GM21526 (cell line): Measurements from ENCODE around the gene GPATCH8.
"Not testable (repeated sequence)": the region's sequence is repeated elsewhere in the genome, so short reads cannot be mapped to it uniquely, and the experiment has no call there.

Source experiments
- ATAC-seq: cut with Tn5 transposase; IDR thresholded peaks from one replicate; pipeline ENCODE4 v1.9.1; 2021; ENCODE audit warnings: moderate library complexity; ENCODE audit not compliant: unreplicated experiment, low FRiP score

The GPATCH8 gene

DNA sequence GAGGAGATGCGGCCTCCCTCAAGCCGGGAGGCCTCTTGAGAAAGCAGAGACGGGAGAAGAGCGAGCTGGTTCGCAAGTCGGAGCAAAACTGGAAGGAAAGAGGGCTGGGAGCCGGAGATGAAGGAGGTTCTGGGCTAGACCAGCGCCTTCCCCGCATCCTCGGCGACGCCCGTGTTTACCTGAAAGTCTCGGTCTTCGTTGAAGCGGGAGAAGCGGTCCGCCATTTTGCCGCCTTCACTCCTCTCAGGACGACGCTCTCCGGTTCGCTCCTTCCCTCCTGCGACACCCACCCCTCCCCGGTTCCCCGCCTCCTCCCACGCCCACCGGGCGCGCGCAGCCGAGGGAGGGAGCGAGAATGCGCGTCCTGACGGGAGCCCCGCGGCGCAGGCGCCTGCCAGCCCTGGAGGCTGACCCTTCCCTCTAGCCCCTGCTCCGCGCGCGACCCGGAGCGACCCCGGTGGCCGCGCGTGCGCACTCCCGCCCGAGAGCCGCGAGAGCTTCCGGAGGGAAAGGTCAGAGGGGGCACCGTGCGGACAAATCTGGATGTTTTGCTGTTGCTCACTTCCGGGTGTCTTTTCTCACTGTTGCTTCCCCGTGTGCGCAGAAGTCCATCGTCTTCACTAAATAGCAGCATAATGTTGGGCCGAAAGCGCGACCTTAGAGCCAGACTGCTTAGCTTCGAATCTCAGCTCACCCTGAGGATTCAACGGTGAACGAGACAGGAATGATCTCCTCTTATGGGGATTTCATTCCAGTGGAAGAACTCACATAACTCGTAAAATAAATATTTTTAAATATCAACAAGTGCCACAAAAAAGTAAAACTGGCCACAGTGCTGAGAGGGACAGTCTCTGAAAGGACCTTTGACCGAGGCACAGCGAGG lies at the start of gene GPATCH8:
Gene GPATCH8 (minus strand): TSS at position 260 of the 883 bp plus-strand sequence. CDS start 36 bp downstream, at position 224.
- ATAC-seq = peak; percentile 77

DNA sequence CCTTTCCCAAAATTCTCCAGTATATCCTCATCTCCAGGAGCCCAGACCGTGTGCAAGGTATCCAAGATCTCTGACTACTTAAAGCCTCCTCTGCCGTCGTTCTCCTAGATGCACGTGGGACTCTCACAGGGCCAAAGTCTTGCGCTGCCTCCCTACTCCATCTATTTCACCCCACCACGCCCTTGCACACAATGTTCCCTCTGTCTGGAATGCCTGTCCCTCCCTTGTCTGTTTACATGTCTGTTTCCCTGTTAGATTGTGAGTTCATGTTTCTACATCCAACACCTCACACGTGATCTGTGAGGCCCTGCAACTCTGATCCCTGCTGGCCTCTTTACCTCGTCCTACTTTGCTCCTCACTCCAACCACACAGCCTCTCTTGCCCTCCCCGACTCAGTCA lies 49.2 kb upstream of the GPATCH8 start:
- ATAC-seq = no peak

DNA sequence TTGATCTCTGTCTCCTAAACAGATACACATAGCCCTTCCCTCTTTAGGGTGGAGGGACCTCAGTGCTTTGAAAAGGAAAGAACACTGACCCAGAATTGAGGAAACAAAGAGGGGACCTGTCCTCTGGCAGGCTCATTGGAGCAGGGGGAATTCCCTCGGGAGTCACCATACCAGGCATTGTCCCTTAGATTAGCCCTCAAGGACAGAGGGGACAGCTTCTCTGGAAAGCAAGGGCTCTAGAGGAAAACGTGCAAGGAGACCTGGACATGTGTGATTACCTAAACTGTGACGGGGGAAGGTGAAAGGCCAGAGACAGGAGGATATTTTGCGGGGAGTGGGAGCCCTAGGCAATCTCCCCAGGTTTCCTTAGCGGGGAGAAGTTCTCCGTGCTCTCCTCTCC lies 46.5 kb upstream of the GPATCH8 start:
- no peak for ATAC-seq

DNA sequence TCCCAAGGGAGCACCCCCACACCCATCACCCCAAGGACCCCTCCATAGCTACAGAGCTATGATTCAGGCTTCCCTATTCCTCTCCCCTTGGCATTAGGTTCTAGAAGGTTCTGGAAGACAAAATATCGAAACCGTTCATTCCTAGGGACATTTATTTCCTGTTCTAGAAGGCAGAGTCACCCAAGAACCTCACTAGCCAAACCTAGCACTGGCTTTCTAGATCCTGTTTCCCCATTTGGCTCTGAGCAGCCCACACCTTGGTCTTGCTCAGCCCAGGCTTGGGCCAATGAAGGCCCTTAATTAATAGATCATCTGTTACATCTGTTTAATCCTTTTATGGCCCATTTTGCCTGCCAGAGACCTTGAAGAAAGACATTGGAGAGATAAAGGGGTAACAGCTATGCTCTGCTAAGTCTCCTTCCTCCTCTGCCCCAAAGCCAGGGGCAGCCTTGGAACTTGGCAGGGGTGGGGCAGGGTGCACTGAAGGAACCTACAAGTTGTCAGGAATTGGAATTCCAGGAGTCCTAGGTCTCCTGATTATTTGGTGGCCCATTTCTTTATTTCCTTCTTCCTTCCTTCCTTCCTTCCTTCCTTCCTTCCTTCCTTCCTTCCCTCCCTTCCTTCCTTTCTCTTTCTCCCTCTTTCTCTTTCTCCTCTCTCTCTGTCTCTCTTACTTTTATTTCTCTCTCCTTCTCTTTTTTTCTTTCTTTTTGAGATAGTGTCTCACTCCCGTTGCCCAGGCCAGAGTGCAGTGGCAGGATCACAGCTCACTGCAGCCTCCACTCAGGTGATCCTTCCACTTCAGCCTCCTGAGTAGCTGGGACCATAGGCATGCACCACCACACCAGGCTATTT lies 45.4 kb upstream of the GPATCH8 start:
- no peak for ATAC-seq

DNA sequence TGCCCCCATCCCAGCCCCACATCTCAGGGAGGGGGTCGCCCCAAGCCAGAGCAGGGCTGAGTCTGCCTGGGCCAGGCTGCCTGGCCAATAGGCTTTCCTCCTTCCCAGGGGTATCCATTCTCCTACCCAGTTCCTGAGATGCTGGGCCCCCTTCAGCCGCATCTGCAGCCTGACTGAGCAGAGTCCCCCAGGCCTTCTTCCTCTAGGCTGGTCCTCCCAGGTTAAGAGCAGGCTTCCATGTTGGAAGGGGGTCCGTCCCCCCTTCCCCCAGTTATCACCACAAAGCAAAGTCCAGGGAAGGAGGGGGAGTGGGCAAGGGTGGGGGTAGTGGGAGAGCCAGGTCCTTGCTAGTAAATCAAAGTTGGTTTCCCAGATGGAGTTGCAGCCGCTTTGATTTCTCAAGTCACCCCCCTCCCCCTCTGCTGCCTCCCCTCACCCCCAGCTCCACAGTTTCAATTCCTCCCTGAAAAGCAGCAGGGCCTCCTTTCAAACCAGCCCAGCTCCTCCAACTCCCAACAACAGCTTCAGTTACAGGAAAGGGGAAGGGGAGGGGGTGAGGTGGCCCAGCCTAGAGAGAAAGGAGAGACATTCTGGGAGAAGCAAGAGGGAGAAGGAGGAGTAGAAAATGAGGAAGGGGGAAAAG lies 44.5 kb upstream of the GPATCH8 start:
- ATAC-seq = no peak

DNA sequence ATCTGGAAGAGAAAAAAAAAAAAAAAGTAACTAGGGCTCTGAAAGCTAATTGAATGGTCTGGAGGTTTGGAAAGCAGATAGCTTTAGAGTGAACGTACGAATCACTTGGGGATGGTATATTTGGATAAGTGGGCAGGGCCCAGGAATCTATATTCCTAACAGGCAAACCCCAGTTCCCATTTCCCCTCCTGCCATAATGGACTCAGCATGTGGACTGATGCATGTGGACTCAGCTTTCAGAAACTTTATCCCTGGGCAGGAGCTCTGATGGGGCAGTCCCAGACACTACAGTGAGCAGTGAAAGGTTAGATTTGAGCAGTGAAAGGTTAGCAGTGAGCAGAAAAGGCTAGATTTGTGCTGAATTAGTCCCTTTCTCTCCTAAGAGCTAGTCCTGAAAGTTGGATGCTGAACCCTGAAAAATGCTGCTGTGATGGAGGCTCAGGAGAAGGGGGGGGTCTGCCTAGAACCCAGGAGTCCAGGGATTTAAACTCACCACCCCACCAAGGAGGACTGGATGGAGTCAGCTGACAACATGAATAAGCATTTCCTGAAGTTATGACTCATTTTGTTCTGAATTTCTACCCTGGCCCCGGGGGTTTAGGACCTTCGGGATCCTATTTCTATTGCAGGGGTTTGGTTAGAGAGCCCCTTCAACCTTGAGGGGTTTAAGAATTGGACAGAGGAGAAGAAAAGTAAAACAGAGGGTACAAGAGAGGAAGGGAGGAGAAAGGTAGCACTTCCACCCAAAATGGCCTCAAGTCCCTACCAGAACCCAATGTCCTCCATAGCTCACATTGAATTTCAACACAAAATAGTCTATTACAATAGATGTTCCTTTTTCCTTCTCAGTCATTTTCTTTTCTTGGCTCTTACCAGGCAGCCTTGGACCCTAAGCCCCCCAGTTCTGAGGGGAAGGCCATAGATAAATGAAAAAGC lies 43.7 kb upstream of the GPATCH8 start:
- no peak for ATAC-seq

DNA sequence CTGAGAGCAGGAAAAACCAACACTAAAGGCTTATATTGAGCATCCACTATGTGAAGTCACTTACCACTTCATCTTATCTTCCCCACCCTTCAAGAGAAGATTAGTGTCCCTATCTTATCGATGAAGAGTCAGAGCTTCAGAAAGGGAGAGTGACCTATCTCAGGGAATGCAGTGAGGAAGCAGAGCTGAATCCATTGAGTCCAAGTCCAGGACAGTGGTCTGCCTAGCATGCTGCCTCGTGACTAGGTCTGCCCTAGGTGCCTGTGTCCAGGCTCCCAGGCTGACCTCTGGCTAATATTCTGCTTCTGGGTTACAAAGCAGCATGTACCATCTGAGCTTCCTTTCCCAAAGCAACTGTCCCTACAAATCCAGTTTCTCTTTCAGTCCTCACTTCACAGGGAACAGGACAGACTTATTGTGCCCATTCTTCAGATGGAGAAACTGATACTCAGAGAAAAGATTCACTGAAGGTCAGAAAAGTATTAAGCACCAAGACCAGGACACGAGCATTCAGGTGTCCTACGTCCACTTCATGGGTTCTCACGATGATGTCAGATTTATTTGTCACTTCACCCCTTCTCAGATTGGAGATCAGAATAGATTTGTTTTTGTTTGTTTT lies 40.8 kb upstream of the GPATCH8 start:
- ATAC-seq = no peak

DNA sequence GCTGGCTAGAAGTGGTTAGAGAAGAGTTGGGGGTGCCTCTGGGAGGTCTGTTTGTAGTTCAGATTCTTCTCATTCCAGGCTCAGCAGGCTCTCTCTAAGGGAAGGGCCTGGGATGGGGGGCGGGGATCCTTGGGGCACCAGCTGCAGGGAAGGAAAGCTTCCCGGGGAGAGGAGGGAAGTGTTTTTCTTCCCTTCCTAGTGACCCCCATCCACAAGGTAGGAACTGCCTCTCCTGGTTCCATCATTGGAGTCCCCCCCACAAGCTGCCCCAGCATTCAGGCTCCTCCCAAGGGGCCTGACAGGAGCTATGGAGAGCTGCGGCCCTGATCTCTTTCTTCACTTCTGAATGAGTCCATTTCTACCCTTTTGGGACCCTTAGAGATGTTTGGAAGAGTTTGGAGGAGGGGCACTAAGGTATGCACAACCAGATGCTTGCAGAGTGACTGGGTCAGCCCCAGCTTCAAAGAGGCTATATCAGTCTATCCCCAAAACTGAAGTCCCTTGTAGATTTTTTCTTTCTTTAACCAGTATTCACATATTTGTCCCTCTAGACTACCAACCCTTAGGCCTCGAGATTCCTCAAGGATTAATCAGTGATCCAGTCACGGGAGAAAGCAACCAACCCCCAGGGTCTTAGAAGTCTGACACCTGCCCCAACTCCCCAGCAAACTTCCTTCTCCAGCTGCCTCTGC lies 40.2 kb upstream of the GPATCH8 start:
- ATAC-seq = no peak

DNA sequence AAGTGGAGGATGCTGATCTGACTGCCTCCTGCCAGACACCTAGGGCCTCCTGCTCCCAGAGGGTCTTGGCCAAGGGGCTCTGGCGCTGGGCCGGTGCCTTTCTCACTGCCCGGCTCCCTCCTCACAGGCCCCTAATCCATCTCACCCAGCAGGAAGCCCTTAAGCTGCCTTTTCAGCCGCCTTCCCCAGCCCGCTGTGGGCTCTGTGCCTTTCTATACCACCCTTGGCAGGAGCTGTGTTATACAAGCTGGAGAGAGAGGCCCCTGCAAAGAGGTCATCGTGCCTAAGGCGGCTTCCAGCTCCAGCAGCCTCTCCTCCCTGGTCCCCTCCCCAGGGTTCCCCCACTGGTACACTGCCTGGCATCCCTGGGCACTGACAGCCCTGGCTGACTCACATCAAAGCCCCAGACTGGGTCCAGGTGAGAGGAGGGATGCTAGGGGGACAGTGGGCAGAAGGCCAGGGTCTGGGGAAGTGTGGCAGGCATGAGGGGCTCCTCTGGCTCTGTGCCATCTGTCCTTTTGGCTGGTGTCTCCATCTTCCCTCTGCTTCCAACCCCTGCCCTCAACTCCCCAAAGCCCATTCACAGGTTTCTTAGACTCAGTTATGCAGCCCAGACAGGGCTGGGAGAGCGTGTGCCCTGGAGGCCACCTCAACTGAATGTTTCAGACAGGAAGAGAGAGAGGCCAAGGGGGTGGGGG lies 38.8 kb upstream of the GPATCH8 start:
- ATAC-seq = no peak

DNA sequence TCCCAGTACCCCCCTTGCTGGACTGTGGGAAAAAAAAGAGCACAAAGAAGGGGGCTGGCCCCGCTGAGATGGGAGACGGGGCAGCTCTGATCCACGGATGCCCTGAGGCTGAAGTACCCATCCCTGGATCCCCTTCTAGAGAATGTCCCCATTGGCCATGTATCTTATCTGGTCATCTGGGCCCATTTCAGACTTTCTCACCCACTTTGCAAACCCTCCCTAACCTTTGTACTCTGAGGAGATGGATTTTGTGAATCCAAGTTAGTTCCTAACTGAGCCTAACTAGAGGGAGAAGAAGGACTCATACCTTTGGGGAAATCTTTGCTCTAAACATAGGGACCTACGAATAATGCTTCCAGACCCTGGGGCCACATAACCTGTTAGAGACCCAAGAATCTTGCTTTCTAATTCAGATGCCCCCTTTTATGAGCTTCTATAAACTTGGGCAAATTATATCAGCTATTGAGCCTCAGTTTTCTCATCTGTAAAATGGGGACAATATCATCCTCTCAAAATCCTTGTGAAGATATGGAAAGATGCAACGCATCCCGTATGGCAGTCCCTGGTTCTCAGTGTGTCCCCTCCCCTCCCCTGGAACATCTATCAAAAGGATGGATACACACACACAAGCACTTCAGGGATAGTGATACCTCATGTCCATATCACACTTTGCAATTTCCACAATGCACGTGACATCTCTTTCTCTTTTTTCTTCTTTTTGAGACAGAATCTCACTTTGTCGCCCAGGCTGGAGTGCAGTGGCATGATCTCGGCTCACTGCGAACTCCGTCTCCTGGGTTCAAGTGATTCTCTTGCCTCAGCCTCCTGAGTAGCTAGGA lies 37.3 kb upstream of the GPATCH8 start:
- ATAC-seq = no peak

DNA sequence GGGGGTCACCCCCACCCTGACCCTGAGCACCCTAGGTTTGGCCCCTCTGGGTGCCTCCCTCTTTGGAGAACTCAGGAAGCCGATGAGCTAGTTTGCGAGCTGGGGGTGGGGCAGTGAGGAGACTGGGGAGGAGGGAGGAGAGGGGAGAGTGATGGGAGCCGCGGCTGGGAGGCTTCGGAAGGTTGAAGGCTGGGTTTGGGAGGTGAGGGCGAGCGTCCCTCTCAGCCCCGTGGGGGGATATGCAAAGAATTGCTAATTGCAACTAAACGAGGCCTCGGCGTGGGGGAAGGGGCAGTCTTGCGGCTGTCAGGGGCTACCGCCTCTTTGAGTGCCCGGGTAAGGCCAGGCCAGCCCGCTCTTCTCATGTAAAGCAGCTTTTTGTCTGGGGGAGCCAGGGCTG lies 36.5 kb upstream of the GPATCH8 start:
- no peak for ATAC-seq

DNA sequence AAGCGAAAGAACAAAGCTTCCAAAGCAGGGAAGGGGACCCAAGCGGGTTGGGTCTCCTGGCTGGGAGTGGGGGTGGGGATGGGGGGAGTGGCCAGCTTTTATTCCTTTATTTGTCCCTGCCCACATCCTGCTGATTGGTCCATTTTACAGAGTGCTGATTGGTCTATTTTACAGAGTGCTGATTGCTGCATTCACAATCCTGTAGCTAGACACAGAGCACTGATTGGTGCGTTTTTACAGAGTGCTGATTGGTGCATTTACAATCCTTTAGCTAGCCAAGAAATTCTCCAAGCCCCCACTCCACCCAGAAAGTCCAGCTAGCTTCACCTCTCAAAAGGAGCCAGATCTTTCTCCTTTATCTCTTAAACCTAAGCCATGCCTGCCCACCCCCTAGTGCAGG lies 34.7 kb upstream of the GPATCH8 start:
- not testable (repeated sequence) for ATAC-seq

DNA sequence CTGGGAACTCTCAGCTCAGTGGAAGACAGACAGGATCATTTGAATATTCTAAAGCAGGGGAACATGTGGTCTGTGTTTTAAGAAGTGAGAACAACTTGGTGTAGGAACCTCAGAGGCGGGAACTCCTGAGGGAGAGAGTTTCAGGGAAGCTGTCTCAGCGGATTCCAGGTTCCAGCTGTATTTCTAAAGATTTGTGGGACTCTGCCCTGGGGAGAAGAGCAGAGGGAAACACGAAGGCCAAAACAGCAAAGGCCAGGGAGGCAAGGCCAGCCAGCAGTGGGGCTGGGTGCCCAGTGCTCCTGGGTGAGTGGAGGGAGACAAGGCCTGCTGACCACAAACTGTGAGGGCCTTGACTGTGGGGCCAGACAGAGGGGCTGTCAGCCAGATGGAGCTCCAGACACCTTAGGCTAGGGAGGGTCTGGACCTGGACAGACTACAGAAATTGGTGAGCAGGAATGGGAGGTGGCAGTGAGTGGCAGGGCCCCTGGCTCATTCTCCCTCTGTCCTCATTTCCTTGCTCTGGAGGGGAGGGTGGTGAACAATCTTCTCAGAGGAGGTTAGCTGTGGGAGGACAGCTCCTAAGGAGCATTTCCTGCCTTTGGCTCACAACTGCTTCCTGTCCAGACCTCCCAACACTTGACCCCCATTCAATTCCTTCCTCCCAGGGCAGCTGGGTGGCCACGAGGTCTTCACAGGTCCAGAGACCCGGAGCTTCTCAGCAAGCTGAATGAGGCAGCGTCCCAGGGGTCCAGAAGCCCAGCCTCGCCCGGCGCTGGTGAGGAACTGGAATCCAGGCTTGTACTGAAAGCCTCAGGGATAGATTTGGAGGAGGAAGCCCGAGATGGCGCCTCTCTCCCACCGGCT lies 33.1 kb upstream of the GPATCH8 start:
- ATAC-seq = no peak

DNA sequence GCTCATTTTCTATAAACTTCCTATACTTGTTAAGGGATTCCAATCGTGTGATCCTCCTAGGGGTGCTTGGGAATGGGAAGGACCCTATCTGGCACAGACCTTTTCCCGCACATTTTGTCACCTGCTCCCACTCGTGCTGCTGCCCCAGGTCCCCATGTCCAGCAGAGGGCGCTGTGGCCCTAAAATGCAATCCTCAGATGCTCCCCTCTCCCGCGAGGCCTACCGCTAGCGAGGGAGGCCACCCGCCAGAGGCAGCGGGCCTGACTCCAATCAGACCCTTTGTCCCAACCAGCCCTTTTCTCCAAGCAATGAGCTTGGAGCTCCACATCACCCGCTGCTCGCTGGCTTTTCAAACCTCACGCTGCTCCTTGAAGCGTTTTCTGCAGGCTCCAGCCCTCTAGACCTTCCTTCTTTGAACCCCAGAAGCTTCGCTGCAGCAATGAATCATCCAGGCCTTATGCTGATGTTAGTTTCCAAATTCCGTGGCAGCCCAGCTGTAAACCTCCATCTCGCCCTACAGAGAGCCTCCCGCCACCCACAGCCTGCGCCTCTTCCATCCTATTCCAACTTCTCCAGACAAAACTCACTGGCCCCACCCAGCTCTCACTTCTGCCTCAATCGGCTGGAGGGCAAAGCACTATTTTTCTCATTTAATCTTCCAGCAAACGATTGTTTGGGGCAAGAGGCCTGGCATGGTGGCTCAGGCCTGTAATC lies 30.5 kb upstream of the GPATCH8 start:
- no peak for ATAC-seq

DNA sequence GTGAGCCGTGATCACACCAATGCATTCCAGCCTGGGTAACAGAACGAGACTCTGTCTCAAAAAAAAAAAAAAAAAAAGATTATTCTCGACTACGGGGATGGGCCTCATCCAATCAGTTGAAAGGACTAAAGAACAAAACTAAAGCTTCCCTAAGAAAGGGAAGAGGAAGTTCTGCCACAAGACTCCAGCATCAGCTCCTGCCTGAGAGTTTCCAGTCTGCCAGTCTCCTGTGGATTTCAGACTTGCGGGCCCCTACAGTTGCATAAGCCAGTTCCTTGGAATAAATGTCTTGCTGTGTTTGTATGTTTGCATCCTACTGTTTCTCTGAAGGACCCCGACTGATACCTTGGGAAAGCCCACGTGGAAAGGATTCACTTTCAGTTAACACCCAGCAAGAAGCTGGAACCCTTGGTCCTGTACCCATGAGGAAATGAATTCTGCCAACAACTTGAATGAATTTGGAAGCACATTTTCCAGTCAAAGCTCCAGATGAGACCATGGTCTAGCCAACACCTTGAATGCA lies 27.8 kb upstream of the GPATCH8 start:
- ATAC-seq = no peak

DNA sequence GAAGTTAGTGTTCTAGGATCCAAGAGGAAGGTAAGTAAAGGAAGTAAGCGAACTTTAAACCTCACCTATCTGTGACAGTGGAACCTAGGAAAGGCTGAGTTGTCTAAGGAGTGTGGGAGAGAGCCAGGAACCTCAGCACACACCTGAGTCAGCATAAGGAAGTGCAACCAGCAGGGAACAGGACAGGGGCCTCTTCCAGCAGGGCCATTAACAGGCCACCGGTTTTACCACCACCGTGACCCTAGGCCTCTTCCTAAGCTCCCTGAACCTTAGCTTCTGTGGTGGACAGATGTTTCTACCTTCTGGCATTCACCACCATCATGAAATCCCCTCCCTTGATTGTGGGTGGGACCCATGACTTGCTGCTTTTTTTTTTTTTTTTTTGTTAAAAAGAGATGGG lies 26.7 kb upstream of the GPATCH8 start:
- no peak for ATAC-seq
